Lower lobe of right lung (tissue), 2 donors: ENCODE data around the gene AADACL4. TPM values are rescaled to one million over a fixed set of nuclear protein-coding genes. Genes with fewer than 3 reads are reported as not detected.

Experiments used
- ATAC-seq, 2 donors: fragments of 200-7000 bp; cut with Tn5 transposase; one replicate each; pipeline ENCODE4 v1.9.1; 2020 to 2022; ENCODE audit warnings: mild to moderate bottlenecking in 2 of 2, moderate library complexity in 2 of 2
- DNase-seq: peaks from one replicate; pipeline ENCODE4 v3.0.0-alpha.2; 2020
- H3K27ac ChIP-seq: fragments of 200-600 bp; one replicate; pipeline ENCODE4 v1.8.0; 2022
- H3K27me3 ChIP-seq: fragments of 200-600 bp; one replicate; pipeline ENCODE4 v1.8.0; 2022; ENCODE audit warnings: low read depth
- H3K36me3 ChIP-seq: fragments of 200-600 bp; one replicate; pipeline ENCODE4 v1.8.0; 2022; ENCODE audit warnings: mild to moderate bottlenecking
- H3K4me1 ChIP-seq: fragments of 200-600 bp; one replicate; pipeline ENCODE4 v1.8.0; 2022
- H3K4me3 ChIP-seq: fragments of 200-600 bp; one replicate; pipeline ENCODE4 v1.8.0; 2022; ENCODE audit warnings: mild to moderate bottlenecking
- H3K9me3 ChIP-seq: fragments of 200-600 bp; one replicate; pipeline ENCODE4 v1.8.0; 2022
- intact Hi-C: fragments of 100-400 bp; cut with DNase I; formaldehyde crosslinking; loops from one replicate; pipeline ENCODE4 v1.11.0; 2022
- total RNA-seq: library from RNA; stranded (reverse); fragmentation: NEBNext Ultra II Directional; extraction: Animal tissue kit (Norgen Biotek cat#: 25700); gene quantifications from one replicate; pipeline ENCODE4 v1.2.1, GENCODE V29; 2021
- TF ChIP-seq, protein P1 (sequence below): fragments of 200-600 bp; IDR thresholded peaks from one replicate; pipeline ENCODE4 v1.8.0; 2022; ENCODE audit warnings: antibody characterized with exemption, mild to moderate bottlenecking
- donor health status: DM: no; HTN: yes; CAD: no; lungs with severe emphysema.

Gene AADACL4
- total RNA-seq, 1 donor from 2014 or later, result not detected

DNA sequence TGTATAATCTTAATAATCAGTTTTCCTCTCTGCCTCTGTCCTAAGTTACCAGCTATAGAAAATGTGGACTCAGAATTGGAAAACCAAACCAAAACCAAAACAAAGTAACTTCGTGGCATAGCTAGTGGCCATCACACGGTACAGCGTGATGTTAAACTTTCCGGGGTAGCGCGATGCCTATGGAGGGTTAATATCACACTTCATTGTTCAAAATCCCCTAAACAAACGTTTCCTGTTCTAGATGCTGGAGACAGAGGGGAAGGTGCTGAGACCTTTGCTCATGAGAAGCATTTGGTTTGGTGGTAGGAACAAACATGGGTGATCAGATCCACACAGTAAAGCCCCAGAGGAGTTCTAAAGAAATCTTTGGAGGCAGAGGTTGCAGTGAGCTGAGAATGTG is 4.9 kb downstream of the AADACL4 start:
- H3K27ac ChIP-seq, result no peak overlapping the region
- H3K36me3 ChIP-seq, result no peaks in the 10 kb centered on the region
- intact Hi-C loops, result no loop called here
- no peaks in the 10 kb centered on the region for H3K4me1 ChIP-seq
- H3K9me3 ChIP-seq, result no peaks in the 10 kb centered on the region
- TF ChIP-seq, protein P1, sequence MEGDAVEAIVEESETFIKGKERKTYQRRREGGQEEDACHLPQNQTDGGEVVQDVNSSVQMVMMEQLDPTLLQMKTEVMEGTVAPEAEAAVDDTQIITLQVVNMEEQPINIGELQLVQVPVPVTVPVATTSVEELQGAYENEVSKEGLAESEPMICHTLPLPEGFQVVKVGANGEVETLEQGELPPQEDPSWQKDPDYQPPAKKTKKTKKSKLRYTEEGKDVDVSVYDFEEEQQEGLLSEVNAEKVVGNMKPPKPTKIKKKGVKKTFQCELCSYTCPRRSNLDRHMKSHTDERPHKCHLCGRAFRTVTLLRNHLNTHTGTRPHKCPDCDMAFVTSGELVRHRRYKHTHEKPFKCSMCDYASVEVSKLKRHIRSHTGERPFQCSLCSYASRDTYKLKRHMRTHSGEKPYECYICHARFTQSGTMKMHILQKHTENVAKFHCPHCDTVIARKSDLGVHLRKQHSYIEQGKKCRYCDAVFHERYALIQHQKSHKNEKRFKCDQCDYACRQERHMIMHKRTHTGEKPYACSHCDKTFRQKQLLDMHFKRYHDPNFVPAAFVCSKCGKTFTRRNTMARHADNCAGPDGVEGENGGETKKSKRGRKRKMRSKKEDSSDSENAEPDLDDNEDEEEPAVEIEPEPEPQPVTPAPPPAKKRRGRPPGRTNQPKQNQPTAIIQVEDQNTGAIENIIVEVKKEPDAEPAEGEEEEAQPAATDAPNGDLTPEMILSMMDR, result no peak
- no peaks in the 10 kb centered on the region for H3K27me3 ChIP-seq
- ATAC-seq (no peak), DNase-seq (no peak)
- H3K4me3 ChIP-seq, result no peak overlapping the region

DNA sequence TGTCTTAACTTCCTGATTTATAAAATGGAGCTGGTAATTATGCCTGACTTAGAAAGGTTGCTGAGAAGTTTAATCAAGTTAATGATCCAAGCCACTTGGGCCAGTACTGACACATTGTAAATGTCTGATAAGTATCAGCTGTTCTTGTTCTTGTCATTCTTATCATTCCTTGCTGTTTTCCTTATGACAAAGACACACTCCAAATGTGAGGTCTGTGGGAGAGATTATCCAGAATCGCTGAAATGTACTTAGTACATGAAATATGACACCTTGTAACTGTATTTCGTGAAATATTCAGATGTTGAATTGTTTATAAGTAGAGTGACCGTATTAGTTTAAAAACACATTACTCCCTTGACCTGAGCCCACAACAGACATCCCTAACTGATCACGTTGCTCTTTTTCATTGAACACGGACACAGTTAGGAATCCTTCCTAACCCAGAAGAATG is 6.1 kb downstream of the AADACL4 start:
- Histone ChIP-seq H3K27ac (no peak overlapping the region), H3K4me3 (no peak overlapping the region), H3K36me3 (no peaks in the 10 kb centered on the region), H3K27me3 (no peaks in the 10 kb centered on the region), H3K9me3 (no peaks in the 10 kb centered on the region), H3K4me1 (no peaks in the 10 kb centered on the region)
- no peak for DNase-seq
- intact Hi-C loops, result no loop called here
- ATAC-seq, result no peak
- TF ChIP-seq, protein P1, result no peak

DNA sequence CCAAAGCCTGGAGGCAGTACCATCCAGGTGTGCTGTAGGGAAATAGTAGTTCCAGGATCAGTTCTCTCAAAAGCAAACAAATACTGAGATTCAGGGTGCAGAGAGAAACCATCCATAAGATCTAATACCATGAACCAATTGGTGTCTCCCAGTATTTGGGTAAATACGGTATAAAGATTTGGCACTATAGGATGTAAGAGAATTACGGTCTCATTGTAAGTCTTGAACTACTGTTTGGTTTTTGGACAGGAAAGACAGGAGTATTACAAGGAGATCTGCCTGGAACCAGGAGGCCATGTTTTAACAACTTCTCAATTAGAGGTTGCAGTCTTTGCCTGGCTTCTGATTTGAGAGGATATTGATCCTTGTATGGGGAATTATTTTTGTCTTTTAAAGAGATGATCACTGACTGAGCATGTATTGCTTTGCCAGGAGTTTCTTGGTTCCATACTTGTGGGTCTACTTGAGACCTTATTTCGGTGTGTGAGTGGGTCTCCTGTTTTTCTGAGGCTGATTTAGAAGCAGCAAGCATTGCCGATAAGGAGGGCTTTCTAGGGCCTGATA is 10.2 kb downstream of the AADACL4 start:
- Histone ChIP-seq H3K9me3 (no peaks in the 10 kb centered on the region), H3K4me3 (no peak overlapping the region), H3K27ac (no peak overlapping the region), H3K4me1 (peaks cover 3% of the 10 kb centered on the region), H3K36me3 (no peaks in the 10 kb centered on the region), H3K27me3 (no peaks in the 10 kb centered on the region)
- intact Hi-C loops, result no loop called here
- TF ChIP-seq, protein P1, result no peak
- no peak for ATAC-seq
- DNase-seq, result no peak

DNA sequence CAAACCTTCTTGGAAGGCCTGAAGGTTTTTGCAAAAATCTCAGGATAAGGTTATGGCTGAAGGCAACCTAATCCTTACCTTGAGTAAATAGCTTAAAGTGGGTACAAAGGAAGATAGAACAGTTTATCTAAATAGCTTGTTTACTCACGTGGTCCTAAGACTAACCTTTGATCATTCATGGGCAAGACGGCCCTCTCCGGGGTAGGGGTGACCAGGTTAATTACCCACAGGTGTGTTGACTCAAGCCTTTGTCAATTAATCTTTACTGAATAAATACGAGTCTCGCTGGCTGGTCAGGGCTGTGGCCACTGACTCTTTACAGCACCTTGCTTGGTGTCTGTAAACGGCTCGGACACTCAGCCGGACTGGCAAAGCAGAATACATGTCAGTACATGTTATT is 10.8 kb downstream of the AADACL4 start:
- H3K4me1 ChIP-seq, result peaks cover 3% of the 10 kb centered on the region
- H3K4me3 ChIP-seq, result no peak overlapping the region
- intact Hi-C loops, result no loop called here
- H3K36me3 ChIP-seq, result no peaks in the 10 kb centered on the region
- no peak for ATAC-seq
- DNase-seq, result no peak
- H3K27ac ChIP-seq, result no peak overlapping the region
- H3K9me3 ChIP-seq, result no peaks in the 10 kb centered on the region
- TF ChIP-seq, protein P1, result no peak
- no peaks in the 10 kb centered on the region for H3K27me3 ChIP-seq

DNA sequence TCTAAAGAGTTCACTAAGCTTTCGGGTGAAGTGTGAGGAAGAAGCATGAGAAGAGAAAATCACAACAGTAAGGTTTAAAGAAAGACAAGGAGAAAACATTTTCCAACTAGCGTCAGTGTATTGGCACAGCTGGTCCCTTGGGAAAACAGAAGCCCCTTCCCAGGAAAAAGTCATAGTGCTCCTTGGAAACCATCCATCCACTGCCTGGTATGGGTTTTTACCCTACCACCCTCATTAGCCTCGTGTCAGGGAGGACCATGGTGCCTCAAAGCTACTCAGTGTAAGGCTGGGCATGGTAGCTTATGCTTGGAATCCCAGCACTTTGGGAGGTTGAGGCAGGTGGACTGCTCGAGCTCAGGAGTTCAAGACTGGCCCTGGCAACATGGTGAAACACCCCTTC is 12.7 kb downstream of the AADACL4 start:
- DNase-seq (no peak), ATAC-seq (no peak)
- no peaks in the 10 kb centered on the region for H3K36me3 ChIP-seq
- H3K27ac ChIP-seq, result no peak overlapping the region
- TF ChIP-seq, protein P1, result no peak
- intact Hi-C loops, result no loop called here
- H3K4me1 ChIP-seq, result peaks cover 3% of the 10 kb centered on the region
- H3K9me3 ChIP-seq, result no peaks in the 10 kb centered on the region
- H3K4me3 ChIP-seq, result no peak overlapping the region
- no peaks in the 10 kb centered on the region for H3K27me3 ChIP-seq
